Amniotic stem cell (primary cell): Measurements from ENCODE around the gene BIN1.

ENCODE experiments used
- DNase-seq: peaks from one replicate; lab custom pipeline; 2025; lab: John Stamatoyannopoulos, UW

BIN1 gene

GRCh38 chr2:127090281-127091120 is 16.5 kb downstream of the BIN1 start:
- no peak for DNase-seq

GRCh38 chr2:127089478-127090235 is 17.3 kb downstream of the BIN1 start:
- DNase-seq, result no peak

DNA sequence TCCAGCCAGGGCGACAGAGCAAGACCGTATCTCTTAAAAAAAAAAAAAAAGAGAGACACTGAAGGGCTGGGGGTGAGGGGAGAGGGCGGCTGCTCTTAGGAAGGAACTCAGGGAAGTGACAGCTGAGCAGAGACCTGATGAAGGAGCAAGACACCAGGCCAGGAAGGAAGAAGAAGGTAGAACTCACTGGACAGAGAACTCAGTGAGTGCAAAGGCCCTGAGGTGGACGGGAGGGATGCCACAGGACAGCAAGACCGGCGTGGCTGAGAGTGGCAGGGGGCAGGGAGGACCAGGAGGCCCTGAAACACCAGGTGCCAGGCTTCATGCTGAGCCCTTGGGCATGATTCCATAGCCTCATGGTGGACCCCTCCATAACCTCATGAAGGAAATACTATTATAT is 18.2 kb downstream of the BIN1 start:
- DNase-seq, result no peak

GRCh38 chr2:127087791-127088495 is 19.0 kb downstream of the BIN1 start:
- no peak for DNase-seq

DNA sequence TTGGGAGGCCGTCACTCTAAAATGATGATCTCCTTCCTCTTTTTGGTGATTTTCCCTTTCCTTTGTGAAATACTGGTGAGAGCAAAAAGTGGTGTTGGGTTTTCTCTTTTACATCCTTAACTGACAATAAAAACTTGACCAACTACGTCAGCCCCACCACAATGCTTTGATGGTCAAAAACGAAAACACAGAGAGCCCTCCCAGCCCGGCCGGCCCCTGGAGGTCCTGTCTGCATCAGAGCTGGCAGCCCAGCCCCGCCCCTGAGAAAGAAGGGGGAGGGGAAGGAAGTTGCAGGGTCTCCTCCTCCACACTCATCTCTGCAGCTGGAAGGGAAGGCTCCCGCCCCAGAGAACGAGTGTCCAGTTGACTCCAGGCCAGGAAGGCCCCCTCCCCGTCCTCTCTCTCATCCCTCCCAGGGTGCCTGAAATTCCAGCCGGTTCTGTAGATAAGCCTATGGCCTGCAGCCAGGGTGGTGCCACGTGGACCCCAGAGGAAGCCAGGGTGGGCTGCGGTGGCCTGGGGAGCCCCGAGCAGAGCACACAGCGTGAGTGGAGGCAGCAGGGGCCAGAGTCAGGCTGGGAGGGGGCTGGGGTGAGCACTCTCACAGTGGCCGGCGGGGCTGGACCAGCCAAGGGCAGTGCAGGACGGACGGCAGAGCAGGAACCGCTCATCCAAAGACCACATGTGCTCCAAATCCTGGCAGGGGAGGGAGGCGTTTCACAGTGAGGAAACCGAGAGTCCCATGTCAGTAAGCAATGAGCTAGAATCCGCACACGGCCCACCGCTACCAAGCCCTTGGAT is 19.8 kb downstream of the BIN1 start:
- DNase-seq, result no peak

DNA sequence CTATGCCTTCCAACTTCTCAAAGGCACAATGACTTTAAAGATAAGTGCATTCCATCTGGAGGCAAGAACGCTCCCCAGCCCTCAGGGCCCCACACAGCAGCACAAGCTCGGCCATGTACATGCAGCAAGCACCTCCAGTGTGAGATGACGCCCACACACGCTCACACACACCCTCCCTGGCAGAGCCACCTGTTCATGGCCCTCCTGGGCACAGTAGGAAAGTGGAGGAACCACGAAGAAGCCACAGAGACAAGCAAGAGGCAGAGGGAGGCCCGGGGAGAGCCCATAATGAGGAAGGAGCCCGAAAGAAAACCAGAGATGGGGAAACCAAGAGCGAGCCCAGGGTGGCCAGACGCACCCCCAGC is 21.7 kb downstream of the BIN1 start:
- no peak for DNase-seq

- no peak for DNase-seq
Observed at GRCh38 chr2:127084611-127085316, 22.2 kb downstream of the BIN1 start.

- DNase-seq, result no peak
Observed at GRCh38 chr2:127083819-127084503, 23.0 kb downstream of the BIN1 start.

- no peak for DNase-seq
Observed at GRCh38 chr2:127082974-127083373, 24.0 kb downstream of the BIN1 start.

DNA sequence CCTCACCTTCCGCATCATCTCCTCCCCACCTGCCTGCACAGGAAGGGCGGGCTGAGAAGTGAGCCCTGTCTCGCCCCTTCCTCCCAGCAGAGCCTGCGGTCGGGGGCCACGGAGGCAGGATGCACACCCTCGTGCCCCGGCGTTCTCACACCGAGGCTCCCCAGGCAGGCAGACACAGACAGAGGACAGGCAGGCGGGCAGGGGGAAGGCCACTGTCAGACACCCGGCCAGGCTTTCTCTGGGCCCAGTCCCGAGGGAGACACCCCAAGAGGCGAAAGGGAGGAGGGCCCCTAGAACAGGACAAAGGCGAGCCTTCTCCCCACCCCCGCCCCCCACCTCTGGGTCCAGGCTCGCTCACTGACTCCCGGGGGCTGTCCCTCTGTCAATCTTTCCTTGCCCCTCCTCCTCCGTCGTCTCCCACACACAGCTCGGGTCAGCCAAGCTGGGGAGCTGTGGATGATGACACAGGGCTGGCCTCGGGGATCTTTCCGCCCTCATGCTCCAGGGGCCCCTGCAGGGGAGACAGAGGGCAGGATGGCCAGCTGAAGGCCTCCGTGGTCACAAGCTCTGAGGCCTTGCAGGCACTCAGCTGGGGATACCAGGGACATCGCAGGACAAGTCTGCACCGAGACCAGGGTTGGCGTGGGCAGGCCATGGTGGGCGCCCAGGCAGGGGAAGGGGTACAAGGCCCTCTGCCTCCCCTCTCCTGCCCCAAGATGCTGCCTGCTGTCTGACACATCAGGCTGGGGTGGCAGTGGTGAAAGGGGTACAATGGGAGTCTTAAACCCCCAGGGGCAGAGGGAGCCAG is 24.9 kb downstream of the BIN1 start:
- no peak for DNase-seq

DNA sequence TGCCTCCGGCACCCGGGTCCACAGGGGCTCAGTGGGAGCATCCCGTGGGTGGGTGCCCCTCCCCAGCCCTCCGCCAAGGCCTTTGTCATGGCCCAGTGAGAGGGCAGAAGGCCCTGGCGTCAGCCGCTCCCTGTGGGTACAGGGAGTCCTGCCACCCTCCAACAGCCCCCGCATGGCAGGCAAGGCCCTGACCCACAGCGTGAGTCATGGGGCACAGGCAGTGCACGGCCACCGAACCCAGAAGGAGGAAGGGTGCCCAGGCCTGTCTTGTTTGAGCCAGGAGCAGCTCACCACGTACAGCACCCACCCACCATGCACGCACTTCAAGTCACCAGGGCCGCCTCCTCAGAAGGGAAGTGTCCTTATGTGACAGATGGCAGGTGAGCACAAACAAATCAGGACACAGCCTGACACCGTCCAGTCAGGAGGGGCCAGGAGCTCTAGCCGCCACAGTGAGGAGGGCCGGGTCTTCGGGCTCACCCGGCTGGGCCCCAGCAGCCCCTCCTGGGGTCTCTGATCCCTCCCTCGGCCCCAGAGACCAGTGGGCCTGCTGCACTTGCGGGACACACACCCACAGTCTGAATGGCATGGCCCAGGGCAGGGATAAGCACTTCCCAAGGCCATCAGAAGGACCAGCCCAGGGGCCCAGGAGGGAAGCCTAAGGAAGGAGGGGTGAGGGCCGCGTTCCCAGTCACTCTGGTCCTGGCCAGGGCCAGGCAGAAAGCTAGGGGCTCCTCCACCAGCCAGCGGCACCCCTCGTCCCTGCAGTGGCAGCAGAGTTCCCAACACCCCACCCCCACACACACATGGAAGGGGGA is 25.8 kb downstream of the BIN1 start:
- no peak for DNase-seq

DNA sequence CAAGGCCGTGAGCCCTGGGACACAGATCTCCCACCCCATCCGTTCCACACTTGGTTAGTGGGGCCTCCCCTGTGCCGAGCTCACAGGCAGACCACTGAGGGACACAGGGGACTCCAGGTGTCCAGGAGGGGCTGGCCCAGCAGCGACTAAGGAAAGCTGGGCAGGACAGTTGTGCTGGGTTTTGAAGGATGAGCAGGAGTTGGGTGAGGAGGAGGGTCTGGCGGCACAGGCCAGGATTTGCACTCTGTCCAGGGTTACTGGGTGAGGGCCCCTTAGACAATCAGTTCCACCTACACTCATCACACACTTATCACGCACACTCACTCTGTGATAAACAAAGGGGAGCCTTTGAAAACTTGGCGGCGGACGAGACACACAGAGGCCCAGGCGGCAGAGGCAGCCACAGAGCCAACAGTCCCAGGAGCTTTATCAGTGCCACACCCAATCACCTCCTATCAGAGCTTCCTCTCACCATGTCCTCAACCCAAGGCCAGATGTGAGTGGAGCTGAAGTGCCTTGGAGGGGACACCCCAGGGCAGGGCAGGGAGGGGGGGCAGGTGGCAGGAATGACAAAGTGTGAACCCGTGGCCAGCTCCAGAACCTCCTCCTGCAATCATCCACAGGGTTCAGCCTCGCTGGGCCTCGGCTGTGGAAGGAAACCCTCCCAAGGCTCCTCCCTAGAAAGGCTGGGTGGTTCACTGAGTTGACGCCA is 26.6 kb downstream of the BIN1 start:
- no peak for DNase-seq

GRCh38 chr2:127079358-127079920 is 27.5 kb downstream of the BIN1 start:
- no peak for DNase-seq

DNA sequence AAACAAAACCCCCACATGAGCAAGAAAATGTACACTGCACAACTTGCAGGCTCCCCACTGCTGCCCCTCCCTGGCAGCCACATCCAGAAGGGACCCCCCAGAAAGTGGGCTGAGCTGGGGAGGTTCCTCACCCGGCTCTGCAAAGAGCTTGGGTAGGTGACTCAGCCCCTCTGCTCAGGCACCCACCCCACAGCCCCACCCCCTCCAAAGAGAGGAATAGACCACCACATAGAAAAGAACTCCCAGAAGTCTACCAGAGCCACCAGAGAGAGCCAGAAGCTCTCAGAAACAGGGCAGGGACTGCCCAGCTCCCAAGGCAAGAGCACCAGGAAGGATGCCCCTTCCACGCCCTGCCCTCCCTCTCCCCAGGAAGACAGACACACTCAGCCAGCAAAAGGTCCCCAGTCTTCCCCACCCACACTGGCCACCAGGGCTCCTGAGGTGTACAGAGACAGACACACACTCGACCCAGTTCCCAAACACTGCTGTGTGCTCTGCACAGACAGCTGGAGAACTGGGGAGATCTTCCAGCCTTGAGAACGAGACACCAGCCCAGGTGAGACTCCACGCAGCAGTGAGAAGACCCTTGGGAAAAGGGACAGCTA is 28.2 kb downstream of the BIN1 start:
- DNase-seq, result no peak

DNA sequence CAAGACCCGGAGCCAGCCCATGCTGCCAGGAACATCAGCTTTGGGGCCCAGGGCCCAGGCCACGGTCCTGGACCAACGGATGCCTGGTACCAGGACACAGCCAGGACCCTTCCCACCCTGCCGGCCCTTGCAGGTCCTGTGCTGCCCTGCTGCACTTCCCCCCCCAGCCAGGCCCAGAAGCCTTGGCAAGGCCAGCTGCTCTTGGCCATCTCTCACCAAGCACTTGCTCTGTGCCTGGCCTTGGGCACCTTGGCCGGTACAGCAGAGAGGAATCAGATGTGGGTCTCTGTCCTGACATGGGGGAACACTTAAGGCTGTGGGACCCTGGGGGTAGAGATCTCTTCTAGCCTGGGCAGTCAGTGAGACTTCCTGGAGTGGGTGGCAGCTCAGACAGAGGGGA is 28.9 kb downstream of the BIN1 start:
- DNase-seq, result no peak

- no peak for DNase-seq
Observed at GRCh38 chr2:127076924-127077323, 30.0 kb downstream of the BIN1 start.

GRCh38 chr2:127076290-127076689 is 30.7 kb downstream of the BIN1 start:
- DNase-seq, result no peak

GRCh38 chr2:127075821-127076220 is 31.1 kb downstream of the BIN1 start:
- no peak for DNase-seq
